ENCODE data around the gene TRAPPC3L.

Gene TRAPPC3L

GRCh38 chr6:116482780-116483179 is 62.7 kb downstream of the TRAPPC3L start:
- no peak overlapping the region for H3K27ac ChIP-seq
- CTCF ChIA-PET, result no interaction called here

DNA sequence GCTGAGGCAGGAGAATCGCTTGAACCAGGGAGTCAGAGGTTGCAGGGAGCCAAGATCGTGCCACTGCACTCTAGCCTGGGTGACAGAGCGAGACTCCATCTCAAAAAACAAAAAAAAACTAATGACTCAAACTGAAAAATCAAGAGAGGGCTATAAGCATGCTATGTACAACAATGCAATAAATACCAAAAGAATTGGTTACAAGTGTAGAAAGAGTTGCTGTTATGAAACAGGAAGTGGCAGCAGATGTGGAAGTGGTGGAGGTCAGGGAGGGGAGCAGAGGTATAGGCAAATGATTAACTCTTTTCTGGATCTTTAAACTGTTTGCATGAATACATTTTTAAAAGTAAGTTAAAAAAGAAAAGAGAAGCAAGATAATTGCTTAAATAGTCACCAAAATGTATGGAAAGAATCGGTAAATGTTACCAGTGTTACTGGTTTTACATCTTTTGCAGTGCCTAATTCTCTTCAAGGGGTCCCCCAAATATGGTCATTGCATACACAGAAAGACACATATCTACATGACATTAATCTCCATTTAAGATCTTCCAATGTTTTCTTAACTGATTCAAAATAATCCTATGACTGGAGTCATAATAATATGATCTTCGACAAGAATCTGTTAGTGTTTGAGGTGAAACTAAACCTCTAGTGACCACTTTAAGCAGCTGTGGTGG is 69.3 kb downstream of the TRAPPC3L start:
- H3K27ac ChIP-seq, result no peak overlapping the region
- CTCF ChIA-PET, result no interaction called here
- TF ChIP-seq, protein P1, sequence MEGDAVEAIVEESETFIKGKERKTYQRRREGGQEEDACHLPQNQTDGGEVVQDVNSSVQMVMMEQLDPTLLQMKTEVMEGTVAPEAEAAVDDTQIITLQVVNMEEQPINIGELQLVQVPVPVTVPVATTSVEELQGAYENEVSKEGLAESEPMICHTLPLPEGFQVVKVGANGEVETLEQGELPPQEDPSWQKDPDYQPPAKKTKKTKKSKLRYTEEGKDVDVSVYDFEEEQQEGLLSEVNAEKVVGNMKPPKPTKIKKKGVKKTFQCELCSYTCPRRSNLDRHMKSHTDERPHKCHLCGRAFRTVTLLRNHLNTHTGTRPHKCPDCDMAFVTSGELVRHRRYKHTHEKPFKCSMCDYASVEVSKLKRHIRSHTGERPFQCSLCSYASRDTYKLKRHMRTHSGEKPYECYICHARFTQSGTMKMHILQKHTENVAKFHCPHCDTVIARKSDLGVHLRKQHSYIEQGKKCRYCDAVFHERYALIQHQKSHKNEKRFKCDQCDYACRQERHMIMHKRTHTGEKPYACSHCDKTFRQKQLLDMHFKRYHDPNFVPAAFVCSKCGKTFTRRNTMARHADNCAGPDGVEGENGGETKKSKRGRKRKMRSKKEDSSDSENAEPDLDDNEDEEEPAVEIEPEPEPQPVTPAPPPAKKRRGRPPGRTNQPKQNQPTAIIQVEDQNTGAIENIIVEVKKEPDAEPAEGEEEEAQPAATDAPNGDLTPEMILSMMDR (conservative IDR thresholded peaks at IDR 0.05; ENCODE audit: low read depth), result no peak
- POLR2A ChIA-PET (ENCODE audit: low non-redundant PET), result no interaction called here
- no peak for DNase-seq (ENCODE audit: low spot score)

More at GRCh38 chr6:116482780-116483179, 62.7 kb downstream of the TRAPPC3L start:
- TF ChIP-seq, protein P1 (conservative IDR thresholded peaks at IDR 0.05; ENCODE audit: low read depth), result no peak
- no peak for DNase-seq (ENCODE audit: low spot score)
- POLR2A ChIA-PET (ENCODE audit: low non-redundant PET), result no interaction called here

- CTCF ChIA-PET, result interaction anchor here (0.6 kb wide), 1 partner anchor 258 kb away, joined by 4 read pairs; no protein-coding TSS in a partner anchor
- no peak for DNase-seq (ENCODE audit: low spot score)
- POLR2A ChIA-PET (ENCODE audit: low non-redundant PET), result no interaction called here
- TF ChIP-seq, protein P1 (conservative IDR thresholded peaks at IDR 0.05; ENCODE audit: low read depth), result no peak
- no peak overlapping the region for H3K27ac ChIP-seq
These were observed 70.3 kb downstream of the TRAPPC3L start for GRCh38 chr6:116475141-116475540.

DNA sequence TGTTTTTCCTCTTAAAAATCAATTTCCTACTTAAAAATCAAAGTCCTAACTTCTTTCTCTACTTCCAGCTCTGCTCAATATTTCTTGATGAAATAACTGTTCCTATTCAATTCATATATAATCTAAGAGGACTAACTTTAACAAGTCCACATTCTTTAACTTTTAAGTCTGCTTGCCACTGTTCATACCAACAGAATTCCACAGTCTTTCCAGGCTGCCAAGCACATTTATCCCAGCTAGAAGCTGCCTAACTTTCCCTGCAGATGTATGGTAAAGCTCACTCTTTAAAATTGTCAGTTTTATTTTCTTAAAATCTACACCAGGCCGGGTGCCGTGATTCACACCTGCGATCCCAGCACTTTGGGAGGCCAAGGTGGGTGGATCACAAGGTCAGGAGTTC is 72.8 kb downstream of the TRAPPC3L start:
- ChIA-PET CTCF (interaction anchor here (0.6 kb wide), 1 partner anchor 17 kb away, joined by 6 read pairs; no protein-coding TSS in a partner anchor), POLR2A (ENCODE audit: low non-redundant PET) (no interaction called here)
- DNase-seq (ENCODE audit: low spot score), result no peak
- no peak overlapping the region for H3K27ac ChIP-seq
- TF ChIP-seq, protein P1 (conservative IDR thresholded peaks at IDR 0.05; ENCODE audit: low read depth), result no peak

DNA sequence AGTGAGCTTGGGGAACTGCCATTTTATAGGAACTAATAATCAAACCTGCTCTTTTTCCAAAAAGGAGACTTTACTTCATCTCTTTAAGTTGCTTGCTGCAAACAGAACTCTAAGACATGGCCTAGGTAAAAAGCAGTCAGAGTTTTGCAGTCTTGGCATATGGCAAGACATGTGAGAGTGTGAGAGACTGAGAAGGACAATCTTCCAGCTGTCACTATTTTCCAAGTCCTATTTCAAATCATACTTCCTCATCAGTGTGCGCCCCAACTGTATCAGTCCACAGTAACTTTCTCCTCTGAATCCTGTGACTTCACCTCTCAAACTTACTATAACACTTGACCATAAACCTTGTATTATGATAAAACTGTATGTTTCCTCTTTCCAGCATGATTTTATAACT is 74.0 kb downstream of the TRAPPC3L start:
- DNase-seq (ENCODE audit: low spot score), result no peak
- no peak overlapping the region for H3K27ac ChIP-seq
- ChIA-PET POLR2A (ENCODE audit: low non-redundant PET) (no interaction called here), CTCF (no interaction called here)
- TF ChIP-seq, protein P1 (conservative IDR thresholded peaks at IDR 0.05; ENCODE audit: low read depth), result no peak

DNA sequence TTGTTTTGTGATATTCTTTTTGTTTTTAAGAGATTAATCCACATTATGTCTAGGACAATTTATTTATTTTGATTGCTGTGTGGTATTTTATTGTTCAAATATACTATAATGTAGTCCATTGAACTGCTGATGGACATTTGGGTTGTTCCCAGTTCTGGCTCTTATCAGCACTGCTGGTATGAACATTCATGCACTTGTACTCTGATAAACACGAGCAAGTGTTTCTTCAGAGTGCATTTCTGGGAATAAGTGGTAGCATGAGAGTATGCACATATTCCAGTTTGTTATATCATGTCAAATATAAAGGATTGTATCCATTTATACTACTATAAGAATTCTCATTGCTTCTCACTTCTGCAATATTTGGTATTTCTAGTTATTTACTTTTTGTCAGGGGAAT is 77.2 kb downstream of the TRAPPC3L start:
- no peak overlapping the region for H3K27ac ChIP-seq
- TF ChIP-seq, protein P1 (conservative IDR thresholded peaks at IDR 0.05; ENCODE audit: low read depth), result no peak
- ChIA-PET CTCF (no interaction called here), POLR2A (ENCODE audit: low non-redundant PET) (no interaction called here)
- DNase-seq (ENCODE audit: low spot score), result no peak

All from RWPE1 (cell line).